ENCODE data around the gene ZNF710.

- TF ChIP-seq POLR2A (IDR thresholded peaks at IDR 0.05; ENCODE audit: low read depth, low read length) (no peak), POLR2AphosphoS5 (IDR thresholded peaks at IDR 0.05; ENCODE audit: low read depth, low read length) (no peak)
These were observed 78.7 kb downstream of the ZNF710 start for GRCh38 chr15:90079619-90080457.
